GM21528 (cell line): Measurements from ENCODE around the gene HSPG2.
"Not testable (repeated sequence)": the region's sequence is repeated elsewhere in the genome, so short reads cannot be mapped to it uniquely, and the experiment has no call there.

Experiments
- ATAC-seq: cut with Tn5 transposase; IDR thresholded peaks from one replicate; pipeline ENCODE4 v1.9.1; 2021; ENCODE audit warnings: mild to moderate bottlenecking, moderate library complexity; ENCODE audit not compliant: unreplicated experiment, low FRiP score

HSPG2 gene

DNA sequence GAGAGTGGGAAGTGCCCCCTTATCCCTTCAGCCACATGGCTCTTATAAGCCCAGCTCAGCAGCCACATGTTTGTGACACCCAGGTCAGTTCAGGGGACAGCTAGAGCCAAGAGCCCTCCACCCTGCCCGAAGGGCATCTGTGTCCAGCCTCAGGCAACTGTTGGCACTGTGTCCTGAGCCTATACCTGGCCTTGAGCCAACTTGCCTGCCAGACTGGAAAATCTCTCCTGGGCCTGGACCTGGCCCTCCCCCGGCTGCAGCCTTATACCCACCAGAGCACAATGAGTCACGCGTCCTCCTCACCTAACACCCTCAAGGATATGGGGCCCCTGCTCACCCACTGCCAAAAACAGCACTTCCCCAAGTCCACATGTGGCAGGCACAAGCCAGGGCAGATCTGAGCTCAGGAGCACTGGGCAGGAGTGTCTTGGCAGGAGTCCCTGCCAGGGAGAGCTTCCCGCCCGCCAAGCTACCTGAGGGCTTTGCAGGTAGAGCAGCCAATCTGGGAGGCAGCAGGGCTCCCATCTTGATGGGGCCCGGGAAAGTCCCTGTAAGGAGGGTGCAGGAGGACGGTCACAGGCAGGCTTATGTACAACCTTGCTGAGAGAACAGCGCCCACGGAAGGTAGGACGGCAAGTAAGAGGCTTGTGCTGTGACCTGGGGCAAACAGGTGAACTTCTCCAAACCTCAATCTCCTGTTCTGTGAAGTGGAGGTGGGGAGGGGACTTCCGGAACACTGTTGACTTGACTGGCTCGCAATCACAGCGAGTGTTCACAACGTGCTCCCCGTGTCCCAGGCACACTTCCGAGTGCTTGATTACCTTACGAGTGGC is 19.8 kb upstream of the HSPG2 start:
- ATAC-seq, result no peak

- no peak for ATAC-seq
These were observed 18.6 kb upstream of the HSPG2 start for GRCh38 chr1:21955501-21956281.

- ATAC-seq, result no peak
These were observed 17.9 kb upstream of the HSPG2 start for GRCh38 chr1:21955058-21955457.

GRCh38 chr1:21952786-21953520 is 15.8 kb upstream of the HSPG2 start:
- ATAC-seq, result no peak

DNA sequence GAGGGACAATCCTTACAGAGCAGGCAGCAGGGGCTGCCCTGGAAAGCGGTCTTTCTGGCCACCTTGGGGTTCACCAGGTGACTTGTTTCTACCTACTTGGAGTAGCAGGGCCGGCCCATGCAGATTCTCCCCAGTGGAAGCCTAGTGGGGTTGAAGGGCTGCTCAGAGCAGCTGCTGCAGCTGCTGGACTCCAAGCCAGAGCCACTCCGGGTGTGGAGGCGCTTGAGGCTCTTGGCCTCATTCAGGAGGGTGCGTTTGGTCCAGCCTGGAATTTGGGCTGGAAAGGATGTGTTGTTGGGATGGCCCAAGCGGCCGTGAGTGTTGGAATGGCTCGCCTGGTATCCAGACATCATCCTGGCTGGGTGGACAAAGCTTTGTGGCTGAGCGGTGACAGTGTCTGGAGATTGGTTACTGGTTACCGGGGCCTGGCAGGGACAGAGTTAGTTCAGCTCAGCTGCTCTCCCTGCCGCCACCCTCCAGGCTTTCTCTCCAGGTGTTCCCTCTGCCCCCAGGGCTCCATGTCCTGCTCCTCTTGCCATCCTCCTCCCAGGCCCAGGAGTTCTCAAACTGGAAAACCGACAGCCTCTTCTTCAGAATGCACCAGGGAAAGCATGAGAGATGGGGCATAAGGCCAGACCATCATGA is 14.2 kb upstream of the HSPG2 start:
- ATAC-seq, result no peak

- no peak for ATAC-seq
These were observed 13.6 kb upstream of the HSPG2 start for GRCh38 chr1:21950734-21951133.

- ATAC-seq, result no peak
These were observed 9.9 kb upstream of the HSPG2 start for GRCh38 chr1:21946836-21947587.

DNA sequence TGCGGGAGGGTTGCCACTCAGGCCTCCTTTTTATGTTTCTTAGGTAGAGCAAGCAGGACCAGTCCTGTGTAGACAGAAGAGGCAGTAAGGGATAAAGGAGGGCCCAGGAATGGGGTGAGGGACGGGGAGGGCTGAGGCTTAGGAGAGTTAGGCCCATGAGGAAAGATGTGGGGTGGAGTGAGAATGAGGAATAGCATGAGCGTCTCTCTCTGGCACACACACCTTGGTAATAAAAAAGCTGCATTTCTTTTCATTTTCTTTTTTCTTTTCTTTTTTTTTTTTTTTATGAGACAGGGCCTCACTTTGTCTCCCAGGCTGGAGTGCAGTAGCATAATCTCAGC is 7.6 kb upstream of the HSPG2 start:
- ATAC-seq, result no peak

DNA sequence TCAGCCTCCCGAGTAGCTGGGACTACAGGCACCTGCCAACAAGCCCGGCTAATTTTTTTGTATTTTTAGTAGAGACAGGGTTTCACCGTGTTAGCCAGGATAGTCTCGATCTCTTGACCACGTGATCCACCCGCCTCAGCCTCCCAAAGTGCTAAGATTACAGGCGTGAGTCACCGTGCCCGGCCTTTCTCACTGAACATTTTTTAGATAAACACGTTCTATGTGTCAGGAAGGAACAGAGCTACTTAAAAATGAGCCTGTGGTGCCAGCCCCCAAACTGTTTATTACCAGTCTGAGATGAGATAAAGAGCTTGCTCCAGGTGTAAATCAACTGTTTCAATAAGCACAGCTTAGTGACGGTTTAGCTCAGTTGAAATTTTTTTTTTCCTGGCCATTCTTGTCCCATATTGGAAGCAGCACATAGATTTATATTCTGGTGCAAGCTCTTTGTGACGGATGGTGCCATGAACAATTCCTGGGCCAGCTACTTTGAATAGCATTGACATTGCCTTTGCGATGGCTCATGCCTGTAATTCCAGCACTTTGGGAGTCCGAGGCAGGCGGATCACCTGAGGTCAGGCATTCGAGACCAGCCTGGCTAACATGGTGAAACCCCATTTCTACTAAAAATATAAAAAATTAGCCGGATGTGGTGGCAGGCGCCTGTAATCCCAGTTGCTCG is 6.0 kb upstream of the HSPG2 start:
- not testable (repeated sequence) for ATAC-seq

DNA sequence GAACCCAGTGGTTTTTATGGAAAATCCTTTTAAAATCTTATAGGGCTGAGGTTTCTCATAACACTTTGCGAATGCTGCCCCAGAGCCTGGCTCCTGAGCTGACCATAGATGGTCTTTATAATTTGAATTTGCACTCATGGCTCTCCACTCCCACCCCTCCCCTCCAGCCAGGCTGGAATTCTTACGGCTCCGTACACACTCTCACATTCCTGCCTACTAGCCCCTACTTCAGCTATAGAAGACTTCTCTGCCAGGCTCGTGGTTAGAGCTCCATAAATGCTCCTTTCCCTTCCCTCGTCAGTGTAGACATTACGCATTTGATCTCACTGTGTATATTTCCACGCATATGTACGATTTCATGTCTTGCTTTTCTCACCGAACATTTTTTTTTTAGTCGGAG is 5.4 kb upstream of the HSPG2 start:
- ATAC-seq, result no peak

DNA sequence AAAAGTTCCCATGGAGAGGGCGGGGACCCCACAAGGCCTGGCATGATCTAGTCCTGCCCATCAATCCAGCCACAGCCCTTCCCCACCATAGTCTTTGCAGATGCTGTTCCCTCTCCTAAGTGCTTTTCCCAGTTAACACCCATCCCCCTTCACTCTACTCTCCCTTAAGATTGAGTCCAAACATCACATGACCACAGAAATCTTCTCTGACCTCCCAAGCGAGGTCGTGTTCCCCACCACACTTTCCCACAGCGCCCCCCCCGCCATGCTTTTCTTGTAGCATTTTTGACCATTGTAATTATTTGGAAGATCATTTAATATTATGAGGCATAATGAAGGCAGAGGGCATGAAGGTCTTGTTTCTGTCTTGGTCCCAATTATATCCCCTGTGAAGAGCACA is 4.3 kb upstream of the HSPG2 start:
- ATAC-seq, result no peak

- ATAC-seq, result no peak
These were observed 3.4 kb upstream of the HSPG2 start for GRCh38 chr1:21940492-21940891.

DNA sequence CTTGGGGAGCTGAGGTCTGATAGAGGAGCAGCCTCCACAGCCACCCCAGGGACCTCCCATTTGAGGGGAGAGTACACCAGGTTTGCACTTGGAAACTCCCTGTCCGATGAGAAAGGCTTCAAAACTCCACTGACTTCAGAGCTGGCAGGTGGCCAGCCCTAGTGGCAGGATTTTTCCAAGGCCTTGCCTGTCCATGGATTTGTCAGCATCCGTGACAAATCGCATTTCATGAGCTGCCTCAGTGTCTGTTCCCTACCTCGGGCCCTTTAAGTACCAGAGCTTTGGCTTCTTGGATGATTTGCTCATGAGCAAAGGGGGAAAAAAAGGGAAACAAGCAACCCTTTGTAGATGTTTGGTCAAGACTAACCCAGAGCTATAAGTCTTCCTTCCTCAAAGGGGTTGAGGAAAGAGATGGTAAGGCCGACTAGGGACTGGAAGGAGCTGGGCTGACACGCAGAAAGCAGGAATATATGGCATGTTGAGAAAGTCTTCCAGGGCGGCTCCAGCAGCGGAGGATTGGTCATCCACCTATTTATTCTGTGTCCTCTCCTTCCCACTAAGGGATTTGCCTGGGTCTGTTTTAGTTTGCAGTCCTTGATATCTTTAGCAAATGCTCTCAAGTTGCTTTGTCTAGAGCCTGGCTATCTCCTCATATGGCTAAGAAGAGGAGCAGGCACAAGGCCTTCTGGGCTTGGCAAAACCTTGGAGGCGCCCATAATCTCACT is 2.7 kb upstream of the HSPG2 start:
- ATAC-seq, result no peak

GRCh38 chr1:21938732-21939538 is 1.8 kb upstream of the HSPG2 start:
- ATAC-seq, result no peak

- ATAC-seq, result no peak
These were observed 437 bp upstream of the HSPG2 start for GRCh38 chr1:21937372-21938121.

GRCh38 chr1:21936366-21937031 is 611 bp downstream of the HSPG2 start:
- ATAC-seq, result no peak

GRCh38 chr1:21935891-21936365 is 1.2 kb downstream of the HSPG2 start:
- ATAC-seq, result no peak
